Measurements from ENCODE around the gene UBQLN4.

DNA sequence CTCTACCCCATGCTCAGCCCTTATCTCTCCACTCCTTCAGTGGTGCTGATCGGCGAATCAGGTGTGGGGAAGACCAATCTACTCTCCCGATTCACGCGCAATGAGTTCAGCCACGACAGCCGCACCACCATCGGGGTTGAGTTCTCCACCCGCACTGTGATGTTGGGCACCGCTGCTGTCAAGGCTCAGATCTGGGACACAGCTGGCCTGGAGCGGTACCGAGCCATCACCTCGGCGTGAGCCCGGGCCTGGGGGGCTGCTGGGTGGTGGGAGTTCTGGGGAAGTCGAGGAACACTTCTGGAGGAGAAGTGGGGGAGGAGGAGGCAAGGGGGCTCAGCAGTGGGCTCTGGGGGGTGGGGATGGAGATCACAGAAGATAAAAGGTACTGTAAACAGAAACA, 12.3 kb upstream of the UBQLN4 start:
- TF ChIP-seq, protein P1, sequence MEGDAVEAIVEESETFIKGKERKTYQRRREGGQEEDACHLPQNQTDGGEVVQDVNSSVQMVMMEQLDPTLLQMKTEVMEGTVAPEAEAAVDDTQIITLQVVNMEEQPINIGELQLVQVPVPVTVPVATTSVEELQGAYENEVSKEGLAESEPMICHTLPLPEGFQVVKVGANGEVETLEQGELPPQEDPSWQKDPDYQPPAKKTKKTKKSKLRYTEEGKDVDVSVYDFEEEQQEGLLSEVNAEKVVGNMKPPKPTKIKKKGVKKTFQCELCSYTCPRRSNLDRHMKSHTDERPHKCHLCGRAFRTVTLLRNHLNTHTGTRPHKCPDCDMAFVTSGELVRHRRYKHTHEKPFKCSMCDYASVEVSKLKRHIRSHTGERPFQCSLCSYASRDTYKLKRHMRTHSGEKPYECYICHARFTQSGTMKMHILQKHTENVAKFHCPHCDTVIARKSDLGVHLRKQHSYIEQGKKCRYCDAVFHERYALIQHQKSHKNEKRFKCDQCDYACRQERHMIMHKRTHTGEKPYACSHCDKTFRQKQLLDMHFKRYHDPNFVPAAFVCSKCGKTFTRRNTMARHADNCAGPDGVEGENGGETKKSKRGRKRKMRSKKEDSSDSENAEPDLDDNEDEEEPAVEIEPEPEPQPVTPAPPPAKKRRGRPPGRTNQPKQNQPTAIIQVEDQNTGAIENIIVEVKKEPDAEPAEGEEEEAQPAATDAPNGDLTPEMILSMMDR (IDR thresholded peaks at IDR 0.05; ENCODE audit: borderline replicate concordance, extremely low read depth, low read length, poor library complexity, severe bottlenecking): no peak
- TF ChIP-seq EZH2 (IDR thresholded peaks at IDR 0.05; ENCODE audit: borderline replicate concordance, low read depth, low read length, severe bottlenecking): no peak

Data from DND-41 (cell line).